Measurements from ENCODE around the gene CHRDL2. TPM values are rescaled to one million over a fixed set of nuclear protein-coding genes. Genes with fewer than 3 reads are reported as not detected.

CHRDL2 gene
- polyA plus RNA-seq, 1 of the 3 experiments (the other 2 are of a cell fraction), result not detected

GRCh38 chr11:74770456-74770855 lies 39.2 kb upstream of the CHRDL2 start (continued):
- TF ChIP-seq, protein P1, sequence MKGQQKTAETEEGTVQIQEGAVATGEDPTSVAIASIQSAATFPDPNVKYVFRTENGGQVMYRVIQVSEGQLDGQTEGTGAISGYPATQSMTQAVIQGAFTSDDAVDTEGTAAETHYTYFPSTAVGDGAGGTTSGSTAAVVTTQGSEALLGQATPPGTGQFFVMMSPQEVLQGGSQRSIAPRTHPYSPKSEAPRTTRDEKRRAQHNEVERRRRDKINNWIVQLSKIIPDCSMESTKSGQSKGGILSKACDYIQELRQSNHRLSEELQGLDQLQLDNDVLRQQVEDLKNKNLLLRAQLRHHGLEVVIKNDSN (IDR thresholded peaks at IDR 0.05; ENCODE audit: borderline replicate concordance, low read depth), result no peak
- TF ChIP-seq GABPA (IDR thresholded peaks at IDR 0.05; ENCODE audit: low read depth), result no peak
- TF ChIP-seq FOXM1 (IDR thresholded peaks at IDR 0.05; ENCODE audit: low read depth), result no peak

DNA sequence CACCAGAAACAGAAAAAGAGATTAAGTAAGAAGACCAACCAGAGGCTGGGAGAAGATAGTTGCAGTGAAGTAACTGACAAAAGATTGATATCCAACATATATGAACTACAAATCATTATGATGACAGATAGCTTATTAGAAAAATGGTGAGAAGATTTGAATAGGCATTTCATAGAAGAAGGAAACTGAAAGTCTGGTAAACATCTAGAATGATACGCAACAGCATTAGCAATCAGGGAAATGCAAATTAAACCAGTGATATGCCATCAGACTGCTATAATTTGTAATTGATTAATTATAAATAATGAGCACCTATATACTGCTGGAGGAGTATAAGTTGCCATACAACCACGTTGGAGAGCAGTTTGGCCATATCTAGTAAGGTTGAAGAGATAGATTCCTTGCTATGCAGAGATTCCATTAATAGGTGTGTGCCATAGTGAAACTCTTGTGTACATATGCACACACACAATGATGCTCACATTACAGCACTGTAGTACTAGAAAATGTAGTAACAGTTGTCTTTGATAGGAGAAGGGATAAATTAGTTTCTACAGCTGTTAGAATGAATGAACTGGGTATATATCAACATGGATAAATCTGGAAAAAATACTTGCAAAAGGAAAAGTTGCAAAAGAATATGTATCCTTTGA lies 38.0 kb upstream of the CHRDL2 start:
- ChIA-PET POLR2A (no interaction called here), CTCF (interaction anchor here (0.6 kb wide), 1 partner anchor 144 kb away, joined by 4 read pairs; no protein-coding TSS in a partner anchor)
- H3K36me3 ChIP-seq (replicated peaks in 1 of 2; ENCODE audit: control insufficient read depth in 1 of 2, insufficient read depth in 2 of 2, low read length in 1 of 2), result peaks cover 0 to 11% of the 10 kb centered on the region in 2 experiments
- H3K9me2 ChIP-seq, result no peaks in the 10 kb centered on the region
- TF ChIP-seq EP300 (IDR thresholded peaks at IDR 0.05; ENCODE audit: borderline replicate concordance in 1 of 2, low read depth in 1 of 2, low read length in 1 of 2), result no peak
- TF ChIP-seq TCF12 (IDR thresholded peaks at IDR 0.05), result no peak
- no peak for TF ChIP-seq FOXM1 (IDR thresholded peaks at IDR 0.05; ENCODE audit: low read depth)
- TF ChIP-seq, protein P2, sequence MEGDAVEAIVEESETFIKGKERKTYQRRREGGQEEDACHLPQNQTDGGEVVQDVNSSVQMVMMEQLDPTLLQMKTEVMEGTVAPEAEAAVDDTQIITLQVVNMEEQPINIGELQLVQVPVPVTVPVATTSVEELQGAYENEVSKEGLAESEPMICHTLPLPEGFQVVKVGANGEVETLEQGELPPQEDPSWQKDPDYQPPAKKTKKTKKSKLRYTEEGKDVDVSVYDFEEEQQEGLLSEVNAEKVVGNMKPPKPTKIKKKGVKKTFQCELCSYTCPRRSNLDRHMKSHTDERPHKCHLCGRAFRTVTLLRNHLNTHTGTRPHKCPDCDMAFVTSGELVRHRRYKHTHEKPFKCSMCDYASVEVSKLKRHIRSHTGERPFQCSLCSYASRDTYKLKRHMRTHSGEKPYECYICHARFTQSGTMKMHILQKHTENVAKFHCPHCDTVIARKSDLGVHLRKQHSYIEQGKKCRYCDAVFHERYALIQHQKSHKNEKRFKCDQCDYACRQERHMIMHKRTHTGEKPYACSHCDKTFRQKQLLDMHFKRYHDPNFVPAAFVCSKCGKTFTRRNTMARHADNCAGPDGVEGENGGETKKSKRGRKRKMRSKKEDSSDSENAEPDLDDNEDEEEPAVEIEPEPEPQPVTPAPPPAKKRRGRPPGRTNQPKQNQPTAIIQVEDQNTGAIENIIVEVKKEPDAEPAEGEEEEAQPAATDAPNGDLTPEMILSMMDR (IDR thresholded peaks at IDR 0.05), result no peak
- no peak for TF ChIP-seq NRF1 (IDR thresholded peaks at IDR 0.05; ENCODE audit: low read depth, low read length)
- no peak for TF ChIP-seq SMC3 (IDR thresholded peaks at IDR 0.05; ENCODE audit: low read depth, low read length)
- TF ChIP-seq REST (IDR thresholded peaks at IDR 0.05; ENCODE audit: low read depth, low read length), result no peak
- TF ChIP-seq NFIC (IDR thresholded peaks at IDR 0.05; ENCODE audit: borderline replicate concordance), result no peak
- TF ChIP-seq PBX3 (IDR thresholded peaks at IDR 0.05), result no peak
- TF ChIP-seq MXI1 (IDR thresholded peaks at IDR 0.05; ENCODE audit: low read depth, low read length), result no peak
- no peak for TF ChIP-seq FOXJ3 (CRISPR knock-in tag; IDR thresholded peaks at IDR 0.05)
- TF ChIP-seq USF2 (IDR thresholded peaks at IDR 0.05; ENCODE audit: borderline replicate concordance, low read depth, low read length), result no peak
- TF ChIP-seq TEAD4 (IDR thresholded peaks at IDR 0.05; ENCODE audit: borderline replicate concordance, insufficient read depth), result no peak
- TF ChIP-seq, protein P1 (IDR thresholded peaks at IDR 0.05; ENCODE audit: borderline replicate concordance, low read depth), result no peak
- no peak for TF ChIP-seq GATA2 (CRISPR knock-in tag; IDR thresholded peaks at IDR 0.05)
- TF ChIP-seq JUND (IDR thresholded peaks at IDR 0.05), result no peak
- TF ChIP-seq POLR2AphosphoS5 (IDR thresholded peaks at IDR 0.05; ENCODE audit: low read depth, low read length), result no peak
- no peaks in the 10 kb centered on the region for H3K9me3 ChIP-seq
- H3K27ac ChIP-seq (ENCODE audit: low read depth in 2 of 2, low read length in 1 of 2), result no peak overlapping the region
- peaks cover 7% of the 10 kb centered on the region for H3F3A ChIP-seq (replicated peaks; ENCODE audit: insufficient read depth)
- no peak overlapping the region for H2AFZ ChIP-seq (ENCODE audit: low read depth)
- no peaks in the 10 kb centered on the region for H3K27me3 ChIP-seq (ENCODE audit: insufficient read depth)
- peaks cover 93% of the 10 kb centered on the region for H3K79me2 ChIP-seq (ENCODE audit: insufficient read depth)
- no peak overlapping the region for H3K4me2 ChIP-seq
- peaks cover 29% of the 10 kb centered on the region for H4K20me1 ChIP-seq (ENCODE audit: insufficient read depth)
- H3K4me1 ChIP-seq (ENCODE audit: control insufficient read depth in 1 of 2, insufficient read depth in 2 of 2, low read depth in 1 of 2, low read length in 1 of 2), result no peaks in the 10 kb centered on the region
- no peak for DNase-seq
- H3K4me3 ChIP-seq (ENCODE audit: low read depth in 2 of 2, low read length in 1 of 2), result no peak overlapping the region
- H3K9ac ChIP-seq, result no peak overlapping the region
- WGBS (ENCODE audit: low lambda C conversion rate), result 79% methylated on average over 2 of the region's 2 CpGs
